GM12891 (cell line): ENCODE results near the gene ARHGAP15.

Source experiments
- PAX5 ChIP-seq: IDR thresholded peaks from 2 replicates; pipeline ENCODE4 v1.6.1; 2011; ENCODE audit warnings: low read length, moderate library complexity, mild to moderate bottlenecking; ENCODE audit not compliant: insufficient read depth, severe bottlenecking
- POLR2A ChIP-seq: IDR thresholded peaks from 2 replicates; pipeline ENCODE4 v1.6.1; 2011; ENCODE audit warnings: low read depth, low read length, control low read depth
- POLR2AphosphoS5 ChIP-seq: IDR thresholded peaks from 2 replicates; pipeline ENCODE4 v1.6.1; 2011; ENCODE audit warnings: low read depth, low read length, control low read depth
- POU2F2 ChIP-seq: IDR thresholded peaks from 2 replicates; pipeline ENCODE4 v1.6.1; 2011; ENCODE audit warnings: low read depth, mild to moderate bottlenecking, control low read depth, low read length, moderate library complexity
- SPI1 ChIP-seq: IDR thresholded peaks from 2 replicates; pipeline ENCODE4 v1.6.1; 2011; ENCODE audit warnings: low read depth, low read length, control low read depth
- TAF1 ChIP-seq: IDR thresholded peaks from 2 replicates; pipeline ENCODE4 v1.6.1; 2011; ENCODE audit warnings: low read depth, low read length, control low read depth

DNA sequence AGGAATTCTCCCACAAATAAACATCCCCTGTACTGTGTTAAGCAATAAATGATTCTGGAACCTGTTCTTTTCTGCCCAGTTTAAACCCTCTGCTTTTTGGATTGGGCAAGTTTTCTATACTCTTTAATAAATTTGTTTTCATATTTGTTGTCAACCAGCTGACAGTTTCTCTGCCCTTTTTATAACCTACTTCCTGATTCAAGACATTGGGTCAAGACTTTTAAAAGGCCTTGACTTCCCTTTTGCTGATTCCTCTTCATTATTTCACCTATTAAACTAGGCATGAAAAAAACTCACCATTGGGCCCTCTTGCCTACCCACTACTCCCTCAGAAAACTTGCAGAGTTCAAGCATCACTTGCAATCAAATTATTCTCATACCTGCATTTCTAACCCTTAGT is 459.5 kb downstream of the ARHGAP15 start:
- TF ChIP-seq PAX5 (no peak), TAF1 (no peak), POLR2A (no peak), POLR2AphosphoS5 (no peak), POU2F2 (no peak), SPI1 (no peak)
